NCI-H1105 (cell line): ENCODE results near the gene DNAJB9.
A peak's percentile ranks its signal among the peaks of the same experiment; 100 is the strongest.
"Not testable (repeated sequence)": the region's sequence is repeated elsewhere in the genome, so short reads cannot be mapped to it uniquely, and the experiment has no call there.

Experiments
- DNase-seq: peaks from one replicate; lab custom pipeline; 2025; lab: John Stamatoyannopoulos, UW

Gene DNAJB9

DNA sequence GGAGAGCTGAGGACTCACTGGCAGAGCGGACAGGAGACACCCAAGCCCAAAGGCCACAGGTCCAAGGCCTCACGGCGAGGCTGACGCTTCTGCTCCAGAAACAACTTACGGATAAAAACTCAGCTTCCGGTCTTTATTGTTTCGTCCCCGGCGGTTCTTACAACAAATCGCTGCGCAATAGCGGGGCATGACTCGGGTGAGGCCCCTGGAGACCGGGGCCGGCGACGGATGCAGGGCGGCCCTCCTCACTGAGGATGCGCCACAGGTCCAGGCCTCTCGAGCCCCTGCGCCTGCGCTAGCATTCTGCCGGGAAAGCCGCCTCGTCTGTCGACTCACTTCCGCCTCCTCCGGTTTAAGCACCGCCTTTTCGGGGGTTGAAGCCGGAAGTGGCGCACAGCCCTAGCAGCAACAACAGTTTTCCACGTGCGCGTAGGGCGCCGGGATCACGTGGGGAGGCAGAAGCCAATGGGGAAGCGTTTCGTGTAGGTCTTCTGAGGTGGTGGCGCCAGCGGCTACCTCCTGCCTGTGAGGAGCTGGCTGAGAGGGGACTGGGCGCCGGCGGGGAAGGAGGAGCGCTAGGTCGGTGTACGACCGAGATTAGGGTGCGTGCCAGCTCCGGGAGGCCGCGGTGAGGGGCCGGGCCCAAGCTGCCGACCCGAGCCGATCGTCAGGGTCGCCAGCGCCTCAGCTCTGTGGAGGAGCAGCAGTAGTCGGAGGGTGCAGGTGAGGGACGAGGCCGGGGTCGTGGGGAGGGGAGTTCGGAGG is at the start of gene DNAJB9, which contains the start of gene THAP5:
Gene DNAJB9, plus strand, starts transcription at position 494 of the 765 bp plus-strand sequence. CDS start 1,853 bp downstream, outside the sequence.
Gene THAP5, minus strand, starts transcription at position 326 of the 765 bp plus-strand sequence. Its CDS starts 137 bp downstream, at position 189.
- peak; percentile 100 for DNase-seq

DNA sequence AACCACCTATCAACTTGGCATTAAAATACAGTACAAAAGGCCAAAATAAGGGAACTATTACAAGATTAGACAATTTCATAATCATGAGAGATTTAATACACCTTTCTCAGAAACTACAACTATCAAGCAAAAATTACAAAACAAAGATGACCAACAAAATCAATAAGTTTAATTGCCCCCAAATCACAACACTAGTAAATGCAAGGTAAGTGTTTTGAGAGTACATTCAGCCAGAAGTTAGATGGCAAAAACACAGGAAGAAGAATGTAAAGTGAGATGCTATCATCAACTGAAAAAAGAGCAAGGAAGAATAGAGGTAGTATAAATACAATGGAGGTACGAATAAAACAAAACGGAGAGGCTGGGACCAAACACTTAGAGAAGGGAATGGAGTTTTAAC is 46.9 kb upstream of the DNAJB9 start:
- no peak for DNase-seq

DNA sequence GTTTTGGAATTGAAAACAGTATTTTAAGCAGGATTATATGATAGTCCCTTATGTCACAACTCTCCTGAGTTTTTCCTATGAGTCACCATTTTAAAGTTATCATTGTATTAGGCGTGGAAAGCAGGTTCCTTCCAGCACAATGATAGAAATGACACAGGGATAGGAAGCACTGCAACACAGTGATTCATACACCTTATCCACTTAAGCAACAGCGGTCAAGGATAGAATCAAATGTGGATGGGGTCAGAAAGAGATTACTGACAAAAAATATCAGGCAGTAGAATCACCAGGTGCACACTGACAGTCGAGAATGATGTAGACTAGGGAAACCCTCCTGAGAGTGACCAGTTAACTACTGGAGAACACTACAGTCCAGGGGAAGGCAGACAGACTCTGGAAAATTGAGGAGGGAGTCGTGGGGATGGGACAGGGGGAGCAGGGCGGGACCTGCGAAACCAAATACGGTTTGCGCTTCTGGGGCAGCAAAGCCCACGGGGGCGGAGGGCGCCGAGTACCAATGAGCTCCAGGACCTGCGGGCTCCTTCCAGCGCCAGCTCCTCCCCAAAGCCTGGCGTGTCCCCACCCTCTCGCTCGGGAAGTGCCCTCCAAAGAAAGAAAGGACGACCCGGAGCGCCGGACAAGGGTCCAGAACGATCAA is 44.2 kb upstream of the DNAJB9 start:
- peak; percentile 78 for DNase-seq

DNA sequence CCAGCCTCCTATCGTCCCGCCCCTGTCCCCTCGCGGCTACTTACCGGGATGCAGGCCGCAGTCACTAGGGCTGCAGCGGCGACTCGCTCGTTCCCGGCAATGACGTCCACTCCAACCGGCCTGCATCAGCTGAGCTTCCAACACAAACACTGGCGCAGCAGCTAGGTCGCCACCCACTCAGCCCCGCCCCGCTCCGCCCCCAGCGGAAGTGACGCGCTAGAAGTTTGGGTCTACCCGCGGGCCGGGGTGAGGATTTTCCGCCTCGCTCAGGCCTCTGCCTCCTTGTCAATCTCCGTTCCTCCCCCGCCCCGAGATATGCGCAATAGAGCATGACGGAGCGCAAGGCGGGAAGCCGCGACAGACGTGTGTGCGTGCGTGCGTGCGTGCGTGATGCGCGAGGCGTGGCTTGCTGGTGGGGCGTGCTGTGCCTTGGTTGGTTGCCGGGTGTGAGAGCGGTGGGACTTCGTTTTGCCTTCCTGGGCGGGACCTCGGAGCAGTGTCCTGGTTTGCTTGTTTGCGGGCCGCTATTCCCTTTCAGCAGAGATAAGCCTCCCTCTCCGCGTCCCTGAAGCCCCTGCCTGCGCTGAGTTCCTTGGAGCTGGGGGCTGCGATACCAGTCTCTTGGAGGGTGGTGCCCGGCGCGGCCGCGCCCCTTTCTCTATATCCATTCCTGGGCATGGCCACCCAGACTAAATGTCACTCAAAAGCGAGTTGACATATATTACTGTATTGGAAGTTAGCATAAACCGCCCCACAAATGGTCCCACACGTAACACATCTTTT is 43.5 kb upstream of the DNAJB9 start, which contains the start of gene PNPLA8:
Gene PNPLA8, minus strand, starts transcription at position 151 of the 783 bp plus-strand sequence. CDS start 10,644 bp downstream, outside the sequence.
- peak; percentile 99 for DNase-seq

DNA sequence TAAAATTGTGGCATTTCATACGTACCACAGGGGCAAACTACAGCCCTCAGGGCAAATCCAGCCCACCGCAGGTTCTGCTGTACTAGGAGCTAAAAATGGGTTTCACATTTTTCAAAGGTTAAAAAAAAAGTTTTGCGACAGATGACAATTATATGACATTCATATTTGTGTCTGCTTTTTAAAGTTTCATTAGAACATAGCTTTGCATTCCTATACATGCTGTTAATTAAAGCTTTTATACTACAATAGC is 43.0 kb upstream of the DNAJB9 start:
- no peak for DNase-seq

DNA sequence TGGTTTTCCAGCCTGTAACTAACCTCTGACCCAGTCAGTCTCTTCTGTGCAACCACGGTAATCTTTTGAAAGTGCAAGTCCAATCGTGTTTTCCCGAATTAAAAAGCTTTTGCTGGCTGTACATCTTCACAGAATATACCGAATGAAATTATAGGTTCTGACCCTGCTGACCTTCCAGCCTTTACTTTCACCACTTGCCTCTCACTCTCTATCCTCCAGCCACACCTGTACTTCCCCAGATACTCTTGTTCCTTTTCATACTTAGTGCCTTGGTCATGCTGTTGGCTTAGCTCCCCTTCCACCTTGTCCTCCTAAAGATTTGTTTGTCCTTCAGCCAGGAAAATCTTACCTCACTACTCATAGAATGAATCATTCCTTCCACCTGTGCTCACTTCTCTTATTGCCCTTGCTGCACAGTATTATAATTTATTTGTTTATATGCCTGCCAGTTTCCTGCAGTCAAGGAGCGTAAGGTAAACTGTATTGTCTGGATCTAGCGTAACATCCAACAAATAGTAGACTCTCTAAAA is 41.4 kb upstream of the DNAJB9 start:
- DNase-seq, result no peak

DNA sequence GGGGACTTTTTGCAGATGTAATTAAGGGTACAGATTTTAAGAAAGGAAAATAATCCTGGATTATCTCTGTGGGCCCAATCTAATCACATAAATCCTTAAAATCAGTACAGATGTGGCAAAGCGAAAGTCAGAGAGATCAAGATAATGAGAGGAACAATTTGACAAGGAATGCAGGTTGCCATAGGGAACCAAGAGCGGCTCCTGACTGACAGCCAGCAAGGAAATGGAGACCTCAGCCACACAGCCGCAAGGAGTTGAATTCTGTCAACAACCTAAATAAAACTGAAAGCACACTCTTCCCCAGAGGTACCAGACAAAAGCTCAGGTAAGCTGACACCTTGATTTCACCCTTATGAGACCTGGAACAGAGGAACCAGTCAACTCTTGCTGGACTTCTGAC is 40.3 kb upstream of the DNAJB9 start:
- no peak for DNase-seq

DNA sequence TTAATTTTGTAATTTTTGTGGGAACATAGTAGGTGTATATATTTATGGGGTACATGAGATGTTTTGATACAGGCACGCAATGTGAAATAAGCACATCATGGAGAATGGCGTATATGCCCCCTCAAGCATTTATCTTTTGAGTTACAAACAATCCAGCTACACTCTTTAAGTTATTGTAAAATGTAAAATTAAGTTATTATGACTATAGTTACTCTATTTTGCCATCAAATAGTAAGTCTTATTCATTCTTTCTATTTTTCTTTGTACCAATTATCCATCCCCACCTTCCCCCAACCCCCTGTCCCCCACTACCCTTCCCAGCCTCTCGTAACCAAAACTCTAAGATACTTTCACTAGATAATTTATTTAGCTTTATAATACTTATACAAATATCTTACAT is 36.0 kb upstream of the DNAJB9 start:
- DNase-seq, result no peak

DNA sequence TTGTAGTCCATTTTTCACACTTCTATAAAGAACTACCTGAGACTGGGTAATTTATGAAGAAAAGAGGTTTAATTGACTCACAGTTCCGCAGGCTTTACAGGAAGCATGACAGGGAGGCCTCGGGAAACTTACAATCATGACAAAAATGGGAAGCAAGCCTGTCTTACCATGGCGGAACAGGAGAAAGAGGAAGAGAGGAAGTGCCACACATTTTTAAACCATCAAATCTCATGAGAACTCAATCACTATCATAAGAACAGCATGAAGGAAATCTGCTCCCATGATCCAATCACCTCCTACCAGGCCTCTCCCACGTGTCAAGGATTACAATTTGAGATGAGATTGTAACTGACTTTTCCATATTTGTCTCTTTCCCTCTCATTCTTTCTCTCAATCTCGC is 34.4 kb upstream of the DNAJB9 start:
- no peak for DNase-seq

DNA sequence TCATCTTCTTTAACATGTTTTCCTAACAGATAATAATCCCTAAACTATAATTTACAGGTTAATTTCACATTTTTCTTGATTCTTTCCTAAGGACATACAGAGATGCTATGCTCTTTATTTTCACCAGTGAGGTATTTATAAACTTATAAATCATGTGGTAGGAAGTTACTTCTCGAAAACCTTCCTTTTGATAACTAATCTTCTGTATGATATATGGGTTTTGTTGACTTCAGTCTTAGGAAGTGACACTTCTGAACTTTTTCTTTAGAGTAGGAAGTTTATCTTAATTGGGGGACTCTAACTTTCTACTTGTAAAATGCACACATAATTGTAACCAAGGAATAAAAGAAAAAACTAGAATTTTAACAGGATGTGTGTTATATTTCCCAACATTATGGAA is 33.9 kb upstream of the DNAJB9 start:
- no peak for DNase-seq

DNA sequence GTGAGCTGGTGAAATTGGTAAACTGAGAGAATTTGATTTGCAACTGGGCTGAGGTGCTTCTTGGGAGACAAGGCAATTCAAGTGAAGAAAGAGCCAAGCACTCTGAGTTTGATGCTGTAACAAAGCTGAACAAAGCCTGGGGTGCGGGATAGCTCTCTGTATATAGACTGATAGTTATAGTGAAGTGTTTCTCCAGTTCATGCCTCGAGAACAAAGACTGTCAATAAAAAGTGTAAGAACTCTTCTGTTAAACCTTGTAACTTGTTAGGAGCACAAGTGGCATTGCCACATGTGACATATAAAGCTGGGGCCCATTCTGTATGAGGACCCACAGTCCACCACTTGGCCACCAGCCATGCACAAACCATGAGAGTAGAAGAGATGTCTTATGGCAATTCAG is 32.4 kb upstream of the DNAJB9 start:
- no peak for DNase-seq

DNA sequence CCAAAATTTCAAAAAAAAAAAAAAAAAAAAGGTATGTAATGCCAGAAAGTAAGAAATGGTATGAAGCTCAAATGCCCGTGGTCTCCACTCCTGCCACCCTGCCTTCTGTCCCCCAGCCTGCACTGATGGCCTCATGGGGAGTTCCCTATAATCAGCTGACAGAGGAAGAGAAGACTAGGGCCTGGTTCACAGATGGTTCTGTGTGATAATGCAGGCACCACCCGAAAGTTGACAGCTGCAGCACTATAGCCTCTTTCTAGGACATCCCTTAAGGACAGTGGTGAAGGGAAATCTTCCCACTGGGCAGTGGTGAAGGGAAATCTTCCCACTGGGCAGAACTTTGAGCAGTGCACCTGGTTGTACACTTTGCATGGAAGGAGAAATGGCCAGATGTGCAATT is 31.4 kb upstream of the DNAJB9 start:
- not testable (repeated sequence) for DNase-seq

DNA sequence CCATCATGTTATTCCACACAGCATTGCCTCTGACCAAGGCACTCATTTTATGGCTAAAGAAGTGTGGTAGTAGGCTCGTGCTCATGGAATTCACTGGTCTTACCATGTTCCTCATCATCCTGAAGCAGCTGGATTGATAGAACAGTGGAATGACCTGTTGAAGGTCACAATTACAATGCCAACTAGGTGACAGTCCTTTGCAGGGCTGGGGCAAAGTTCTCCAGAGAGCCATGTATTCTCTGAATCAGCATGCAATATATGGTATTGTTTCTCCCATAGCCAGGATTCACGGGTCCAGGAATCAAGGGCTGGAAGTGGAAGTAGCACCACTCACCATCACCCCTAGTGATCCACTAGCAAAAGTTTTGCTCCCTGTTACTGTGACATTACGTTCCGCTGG is 31.0 kb upstream of the DNAJB9 start:
- DNase-seq, result not testable (repeated sequence)

DNA sequence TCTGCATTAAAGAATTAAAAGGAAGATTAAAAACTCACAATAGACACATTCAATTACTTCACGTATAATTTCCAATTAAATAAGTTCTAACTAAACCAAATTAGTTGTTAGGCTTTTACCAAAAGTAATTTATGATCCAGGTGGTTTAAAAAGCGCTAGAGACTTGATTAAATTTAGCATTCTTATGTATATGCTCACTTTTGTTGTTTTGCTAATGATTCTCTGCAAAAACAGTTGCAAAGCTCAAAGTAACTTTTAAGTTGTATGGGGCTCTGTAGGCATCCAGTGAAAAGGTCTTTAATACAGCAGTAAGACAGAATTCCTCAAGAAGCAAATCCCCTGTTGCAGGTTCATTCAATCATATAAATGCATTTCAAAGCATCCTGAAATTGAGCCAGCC is 28.2 kb upstream of the DNAJB9 start:
- no peak for DNase-seq

DNA sequence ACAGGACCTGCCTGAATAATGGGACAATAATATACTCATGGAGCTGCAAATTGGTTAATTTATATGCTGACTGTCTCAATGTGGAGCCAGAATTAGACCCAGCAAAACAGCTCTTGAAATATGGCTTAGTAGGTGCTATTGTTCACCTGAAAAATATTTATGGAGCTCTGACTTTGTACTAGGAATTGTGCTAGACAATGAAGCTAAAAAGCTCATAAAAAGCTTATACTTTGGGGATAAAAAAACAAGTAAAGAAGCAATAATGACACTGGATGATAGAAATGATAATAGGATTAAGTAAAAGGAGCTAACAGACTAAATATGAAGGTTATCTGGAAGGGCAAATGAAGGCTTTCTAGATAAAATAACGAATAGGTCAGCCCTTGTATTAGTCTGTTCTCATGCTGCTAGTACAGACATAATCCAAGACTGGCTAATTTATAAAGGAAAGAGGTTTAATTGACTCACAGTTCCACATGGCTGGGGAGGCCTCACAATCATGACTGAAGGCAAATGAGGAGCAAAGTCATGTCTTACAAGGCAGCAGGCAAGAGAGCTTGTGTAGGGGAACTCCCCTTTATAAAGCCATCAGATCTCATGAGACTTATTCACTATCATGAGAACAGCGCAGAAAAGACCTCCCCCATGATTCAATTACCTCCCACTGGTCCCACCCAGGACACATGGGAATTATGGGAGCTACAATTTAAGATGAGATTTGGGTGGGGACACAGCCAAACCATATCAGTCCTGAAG is 21.4 kb upstream of the DNAJB9 start:
- DNase-seq, result not testable (repeated sequence)

DNA sequence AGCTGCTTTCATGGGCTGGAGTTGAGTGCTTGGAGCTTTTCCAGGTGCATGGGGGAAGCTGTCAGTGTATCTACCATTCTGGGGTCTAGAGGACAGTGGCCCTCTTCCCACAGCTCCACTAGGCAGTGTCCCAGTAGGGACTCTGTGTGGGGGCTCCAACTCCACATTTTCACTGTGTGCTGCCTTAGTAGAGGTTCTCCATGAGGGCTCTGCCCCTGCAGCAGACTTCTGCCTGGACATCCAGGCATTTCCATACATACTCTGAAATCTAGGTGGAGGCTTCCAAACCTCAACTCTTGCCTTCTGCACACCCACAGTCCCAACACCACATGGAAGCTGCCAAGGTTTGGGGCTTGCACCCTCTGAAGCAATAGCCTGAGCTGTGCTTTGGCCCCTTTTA is 13.0 kb upstream of the DNAJB9 start:
- DNase-seq, result not testable (repeated sequence)

DNA sequence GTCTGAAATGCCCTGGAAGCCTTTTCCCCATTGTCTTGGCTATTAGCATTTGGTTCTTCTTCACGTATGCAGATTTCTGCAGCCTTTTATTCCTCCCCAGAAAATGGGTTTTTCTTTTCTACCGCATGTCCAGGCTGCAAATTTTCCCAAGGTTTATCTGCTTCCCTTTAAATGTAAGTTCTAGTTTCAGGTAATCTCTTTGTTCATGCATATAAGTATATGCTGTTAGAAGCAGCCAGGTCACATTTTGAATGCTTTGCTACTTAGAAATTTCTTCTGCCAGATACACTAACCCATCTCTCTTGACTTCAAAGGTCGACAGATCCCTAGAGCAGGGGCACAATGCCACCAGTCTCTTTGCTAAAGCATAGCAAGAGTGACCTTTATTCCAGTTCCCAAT is 12.5 kb upstream of the DNAJB9 start:
- DNase-seq, result no peak

DNA sequence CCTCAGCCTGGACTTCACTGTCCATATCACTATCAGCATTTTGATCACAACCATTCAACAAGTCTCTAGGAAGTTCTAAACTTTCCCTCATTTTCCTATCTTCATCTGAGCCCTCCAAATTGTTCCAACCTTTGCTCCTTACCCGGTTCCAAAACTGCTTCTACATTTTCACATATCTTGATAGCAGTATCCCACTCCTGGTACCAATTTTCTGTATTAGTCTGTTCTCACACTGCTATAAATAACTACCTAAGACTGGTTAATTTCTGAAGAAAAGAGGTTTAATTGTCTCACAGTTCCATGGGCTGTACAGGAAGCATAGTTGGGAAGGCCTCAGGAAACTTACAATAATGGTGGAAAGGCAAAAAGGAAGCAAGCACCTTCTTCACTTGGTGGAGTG is 12.1 kb upstream of the DNAJB9 start:
- no peak for DNase-seq

DNA sequence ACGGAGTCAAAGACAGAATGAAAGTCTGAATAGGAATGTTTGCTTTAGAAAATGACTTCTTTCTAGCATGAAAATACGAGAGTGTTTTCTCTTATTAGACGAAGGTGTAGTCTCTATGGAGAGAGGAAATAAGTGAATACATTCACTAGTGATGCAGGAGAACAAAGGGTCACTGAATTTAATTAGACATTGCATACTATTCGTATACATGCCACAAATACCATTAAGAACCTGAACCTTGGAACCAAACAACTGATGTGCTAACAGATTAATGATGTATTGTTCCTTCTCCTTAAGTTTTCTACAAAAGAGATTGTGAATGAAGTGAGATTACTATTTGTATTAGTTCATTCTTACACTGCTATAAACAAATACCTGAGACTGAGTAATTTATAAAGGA is 10.4 kb upstream of the DNAJB9 start:
- DNase-seq, result no peak

DNA sequence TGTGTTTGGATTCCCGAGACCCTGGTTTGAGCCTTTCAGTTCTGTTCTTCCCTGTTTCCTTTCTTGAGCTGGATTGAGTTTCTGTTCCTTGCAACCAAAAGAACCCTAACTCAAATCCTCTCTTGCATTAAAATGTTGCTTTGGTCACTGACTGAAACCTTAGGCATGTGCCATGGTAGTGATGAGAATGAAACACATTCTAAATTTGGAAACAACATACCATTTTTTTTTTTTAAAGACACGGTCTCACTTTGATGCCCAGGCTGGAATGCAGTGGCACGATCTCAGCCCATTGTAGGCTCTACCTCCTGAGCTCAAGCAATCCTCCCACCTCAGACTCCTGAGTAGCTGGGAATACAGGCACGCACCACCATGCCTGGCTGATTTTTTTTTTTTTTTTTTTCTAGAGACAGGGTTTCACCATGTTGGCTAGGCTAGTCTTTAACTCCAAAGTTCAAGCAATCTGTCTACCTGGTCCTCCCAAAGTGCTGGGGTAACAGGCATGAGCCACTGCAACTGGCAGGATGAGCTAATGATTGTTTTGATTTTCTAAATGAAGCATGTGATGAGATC is 8.5 kb upstream of the DNAJB9 start:
- DNase-seq, result no peak

DNA sequence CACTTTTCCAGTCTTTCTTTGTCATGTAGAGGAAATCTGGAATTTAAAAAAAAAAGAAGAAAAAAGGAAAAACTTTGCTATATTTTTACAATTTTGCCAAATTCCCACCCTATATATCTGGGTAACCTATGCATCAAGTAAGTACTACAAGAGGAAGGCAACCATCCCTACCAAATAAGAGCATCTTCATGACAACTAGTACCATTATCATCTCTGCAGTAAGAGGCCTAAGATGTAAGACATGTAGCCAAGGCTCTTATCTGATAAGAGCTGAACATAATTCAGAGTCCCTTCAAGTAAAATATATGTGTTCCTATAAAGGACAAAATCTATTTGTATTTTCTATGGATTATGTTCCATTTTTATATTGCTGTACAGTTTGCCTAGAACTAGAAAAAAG is 3.7 kb upstream of the DNAJB9 start:
- no peak for DNase-seq
